ENCODE measurements around the gene PROS1.
A peak's percentile ranks its signal among the peaks of the same experiment; 100 is the strongest.

The PROS1 gene

DNA sequence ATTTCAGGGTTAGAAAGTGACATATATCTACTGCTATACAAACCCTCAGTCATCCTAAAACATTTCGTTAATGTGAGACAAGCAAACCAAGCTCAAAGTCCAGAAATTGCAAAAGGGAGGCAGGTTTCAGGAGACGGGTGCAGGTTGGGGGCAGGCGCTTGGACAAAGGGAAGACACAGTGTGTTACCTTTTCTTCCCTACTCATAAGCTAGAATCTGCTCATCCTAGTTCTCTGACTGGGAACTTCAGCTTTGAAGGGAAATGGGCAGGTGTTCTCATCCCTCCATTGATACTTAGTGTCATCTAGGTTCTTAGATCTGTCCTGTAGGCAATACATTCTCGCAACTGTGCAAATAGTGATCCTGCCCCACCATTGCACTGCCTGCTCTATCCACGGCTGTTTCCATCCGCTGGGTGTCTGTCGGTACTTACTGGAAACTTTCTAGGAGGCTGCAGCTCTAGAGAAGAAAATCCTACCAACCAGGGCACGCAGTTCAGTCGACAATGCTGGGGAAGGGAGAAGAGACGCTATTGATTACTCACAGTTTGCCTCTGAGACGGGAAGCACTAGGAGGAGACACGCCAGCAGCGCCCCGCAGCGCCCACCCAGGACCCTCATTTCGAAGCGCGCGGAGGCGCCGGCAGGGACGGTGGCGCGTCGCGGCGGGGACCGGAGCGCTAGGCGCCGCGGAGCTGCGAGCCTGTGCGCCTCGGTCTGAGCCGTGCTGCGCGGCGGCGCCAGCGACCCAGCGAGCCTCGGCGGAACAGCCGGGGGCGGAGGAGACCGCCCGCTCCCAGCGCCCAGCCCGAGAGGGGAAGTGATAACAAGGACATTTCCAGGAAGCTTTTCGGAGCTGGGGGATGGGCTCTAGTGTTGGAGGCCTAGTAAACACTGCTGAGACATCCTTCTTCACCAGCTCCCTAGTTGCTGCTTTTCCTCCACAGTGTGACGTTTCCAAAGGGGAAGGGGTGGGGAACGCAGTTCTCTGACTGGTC, at the start of gene PROS1:
PROS1 (minus strand) TSS at position 766 of the 996 bp plus-strand sequence; CDS start at position 619, 147 bp downstream.
- DNase-seq (ENCODE audit: low read depth) = peak; percentile 31

DNA sequence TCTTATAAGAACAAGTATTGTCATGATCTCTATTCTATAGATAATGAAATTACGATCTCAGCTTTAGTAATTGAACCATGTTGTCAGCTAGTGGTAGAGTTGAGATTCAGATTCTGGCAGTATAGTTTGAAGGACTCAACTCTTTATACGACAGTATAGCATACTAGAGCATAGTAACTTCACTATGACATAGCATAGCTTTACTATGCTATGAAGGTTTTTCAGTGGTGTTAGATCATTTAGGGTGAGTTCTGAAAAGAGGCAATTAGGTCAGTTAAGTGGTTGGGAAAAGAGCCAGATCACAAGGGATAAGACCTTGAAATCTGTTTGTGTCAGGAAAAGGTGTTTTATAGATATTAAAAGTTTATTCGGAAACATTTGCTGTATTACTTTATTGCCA, 46.6 kb upstream of the PROS1 start:
- no peak for DNase-seq (ENCODE audit: low read depth)

DNA sequence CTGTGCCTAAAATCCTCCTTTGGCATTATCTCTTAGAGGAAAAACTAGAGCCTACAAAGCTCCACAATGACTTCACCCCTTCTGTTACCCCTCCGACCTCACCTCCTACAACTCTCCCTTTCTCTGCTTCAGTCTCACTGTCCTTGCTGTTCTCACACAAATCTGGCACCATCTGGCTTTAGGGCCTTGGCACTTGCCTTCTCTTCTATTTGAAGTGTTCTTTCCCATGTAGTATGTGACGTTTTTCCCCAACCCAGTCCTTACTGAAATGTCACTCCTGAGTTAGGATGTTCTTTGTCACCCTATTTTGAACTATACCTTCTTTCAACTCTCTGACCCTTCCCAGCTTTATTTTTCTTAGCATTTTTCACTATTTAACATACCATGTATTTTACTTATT, 46.0 kb upstream of the PROS1 start:
- DNase-seq (ENCODE audit: low read depth) = no peak

GRCh38 chr3:94015025-94015424, 41.3 kb upstream of the PROS1 start:
- DNase-seq (ENCODE audit: low read depth) = no peak

DNA sequence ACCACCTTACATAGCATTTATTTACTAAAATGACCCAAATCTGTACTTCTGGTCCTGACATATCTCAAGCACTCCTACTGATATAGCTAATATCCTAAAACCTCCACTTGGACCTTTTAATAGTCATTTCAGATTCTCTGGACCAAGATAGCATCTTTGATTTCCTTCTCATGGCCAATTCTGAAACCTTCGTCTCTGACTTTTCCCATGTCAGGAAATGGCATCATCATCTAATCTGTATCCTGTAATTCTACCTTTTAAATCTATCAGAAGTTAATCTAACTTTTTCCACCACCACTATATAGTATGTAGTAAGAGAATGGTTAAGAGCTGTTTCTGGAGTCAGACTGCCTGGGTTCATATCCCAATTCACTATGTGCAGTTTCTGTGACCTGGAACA, 38.5 kb upstream of the PROS1 start:
- DNase-seq (ENCODE audit: low read depth) = no peak

- no peak for DNase-seq (ENCODE audit: low read depth)
Observed at GRCh38 chr3:94011233-94011711, 37.6 kb upstream of the PROS1 start.

DNA sequence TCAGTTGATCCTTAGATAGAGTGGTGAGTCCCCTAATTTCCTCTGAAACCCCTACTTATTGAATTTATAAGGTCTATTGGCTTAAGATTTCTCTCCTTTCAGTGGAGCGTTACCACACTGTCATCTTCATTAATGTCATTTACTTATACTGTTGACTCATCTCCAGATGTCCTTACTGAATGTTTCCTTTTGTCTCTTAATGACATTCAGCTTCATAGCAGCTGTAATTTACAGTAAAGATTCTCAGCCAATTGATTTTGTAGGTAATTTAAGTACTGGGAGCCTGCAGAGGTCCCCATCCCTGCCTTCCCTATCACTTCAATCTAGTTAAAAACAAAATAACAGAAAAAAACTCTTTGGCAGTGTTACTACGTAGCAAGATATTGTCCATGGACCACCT, 35.9 kb upstream of the PROS1 start:
- no peak for DNase-seq (ENCODE audit: low read depth)

- DNase-seq (ENCODE audit: low read depth) = no peak
Observed at GRCh38 chr3:94008253-94008652, 34.6 kb upstream of the PROS1 start.

GRCh38 chr3:94004301-94004910, 30.7 kb upstream of the PROS1 start:
- no peak for DNase-seq (ENCODE audit: low read depth)

GRCh38 chr3:94001827-94002495, 28.3 kb upstream of the PROS1 start:
- no peak for DNase-seq (ENCODE audit: low read depth)

- no peak for DNase-seq (ENCODE audit: low read depth)
Observed at GRCh38 chr3:94001191-94001590, 27.5 kb upstream of the PROS1 start.

- no peak for DNase-seq (ENCODE audit: low read depth)
Observed at GRCh38 chr3:93994056-93994455, 20.4 kb upstream of the PROS1 start.

DNA sequence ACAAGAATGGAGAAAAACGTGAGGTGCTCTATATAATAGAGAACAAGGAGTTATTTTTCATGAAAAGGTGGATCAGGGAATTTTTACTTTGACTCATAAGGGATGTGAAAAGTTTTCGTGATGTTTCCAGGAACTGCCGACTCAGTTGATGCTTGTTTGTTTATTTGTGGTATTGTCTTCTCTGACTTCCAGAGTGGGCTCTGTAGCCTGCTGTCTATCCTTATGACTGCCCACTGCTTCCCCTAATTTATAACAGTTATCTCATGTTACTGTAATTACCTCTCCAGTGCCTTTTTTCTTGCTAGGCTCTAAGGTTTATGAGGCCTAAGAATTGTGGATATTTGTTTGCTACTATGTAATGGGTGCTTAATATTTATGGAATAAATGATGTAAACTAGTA, 18.5 kb upstream of the PROS1 start:
- DNase-seq (ENCODE audit: low read depth) = no peak

DNA sequence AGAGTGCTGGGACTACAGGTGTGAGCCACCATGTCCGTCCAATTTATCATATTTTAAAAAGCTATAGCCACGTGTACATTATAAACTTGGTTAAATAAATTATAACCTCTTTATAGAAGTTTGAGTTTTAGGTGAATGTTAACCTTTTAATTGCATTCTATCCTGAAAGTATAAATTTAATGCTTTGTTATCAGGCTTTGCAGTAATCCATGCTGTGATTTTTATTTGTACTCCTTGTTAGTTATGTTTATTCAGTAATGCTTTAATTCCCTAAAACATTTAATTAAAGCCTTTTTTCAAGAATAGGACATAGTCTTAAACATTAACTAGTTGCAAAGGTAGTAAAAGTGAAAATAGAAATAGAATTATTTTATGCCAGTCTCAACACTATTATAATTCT, 17.9 kb upstream of the PROS1 start:
- no peak for DNase-seq (ENCODE audit: low read depth)

DNA sequence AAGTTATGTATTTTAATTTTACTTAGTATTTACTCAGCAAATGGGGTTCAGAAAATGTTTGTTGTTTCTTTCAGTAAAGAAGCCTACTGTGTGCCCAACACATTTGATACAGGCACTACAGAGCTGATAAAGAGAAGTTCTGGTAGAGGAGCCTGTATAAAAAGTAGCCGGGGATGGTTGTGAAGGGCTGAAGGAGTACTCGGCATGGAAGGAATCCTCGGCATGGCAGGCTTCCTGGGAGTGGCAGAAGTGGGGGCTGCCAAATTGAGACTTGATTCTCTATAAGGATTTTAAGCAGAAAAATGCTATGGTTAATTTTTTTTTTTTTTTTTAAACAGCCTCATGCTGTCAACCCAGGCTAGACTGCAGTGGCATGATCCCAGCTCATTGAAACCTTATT, 15.5 kb upstream of the PROS1 start:
- no peak for DNase-seq (ENCODE audit: low read depth)

DNA sequence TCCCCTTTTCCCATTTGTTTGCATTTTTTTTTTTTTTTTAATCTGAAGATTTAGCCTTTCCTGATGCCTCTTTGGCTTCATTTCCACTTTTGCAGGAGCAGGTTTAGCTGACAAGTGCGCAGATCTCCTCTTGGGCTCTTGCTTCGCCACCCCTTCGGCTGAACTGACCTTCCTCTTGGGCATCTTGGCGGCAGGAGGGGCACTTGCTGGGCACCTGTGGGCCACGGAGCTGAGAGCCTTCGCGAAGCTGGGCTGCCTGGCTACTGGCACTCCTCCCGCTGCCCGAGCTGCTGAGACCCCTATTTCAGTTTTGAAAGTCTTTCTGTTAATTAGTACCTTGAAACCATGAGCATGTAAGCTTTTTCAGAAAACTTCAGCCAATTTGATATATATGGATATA, 15.1 kb upstream of the PROS1 start:
- no peak for DNase-seq (ENCODE audit: low read depth)

DNA sequence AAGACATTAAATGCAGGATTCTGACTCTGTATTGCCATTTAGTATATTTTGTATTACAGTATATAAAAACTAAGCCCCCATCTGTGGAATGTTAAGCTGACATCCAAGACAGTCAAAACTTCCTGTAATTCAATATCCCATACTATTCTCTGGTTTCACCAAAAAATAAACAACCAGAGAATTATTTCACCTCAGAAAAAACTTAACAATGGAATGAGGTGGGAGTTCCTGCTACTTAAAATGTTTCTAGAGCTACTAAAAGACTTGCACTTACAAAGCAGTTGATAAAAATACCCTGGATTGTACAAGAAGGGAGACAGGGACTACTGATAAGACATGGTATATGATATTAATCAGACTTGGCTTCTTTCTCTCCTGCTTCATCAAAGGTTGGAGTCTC, 14.6 kb upstream of the PROS1 start:
- peak; percentile 26 for DNase-seq (ENCODE audit: low read depth)

DNA sequence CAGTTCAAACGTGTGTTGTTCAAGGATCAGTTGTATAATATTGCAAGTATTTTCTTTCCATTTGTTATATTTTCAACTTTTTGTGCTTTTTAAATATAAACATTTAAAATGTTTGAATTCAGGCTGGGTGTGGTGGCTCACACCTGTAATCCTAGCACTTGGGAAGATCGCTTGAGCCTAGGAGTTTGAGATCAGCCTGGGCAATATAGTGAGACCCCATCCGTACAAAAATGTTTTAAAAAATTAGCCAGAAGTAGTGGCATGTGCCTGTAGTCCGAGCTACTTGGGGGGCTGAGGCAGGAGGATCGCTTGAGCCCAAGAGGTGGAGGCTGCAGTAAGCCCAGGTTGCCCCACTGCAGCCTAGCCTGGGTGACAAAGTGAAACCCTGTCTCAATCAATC, 10.9 kb upstream of the PROS1 start:
- DNase-seq (ENCODE audit: low read depth) = no peak

GRCh38 chr3:93983408-93983807, 9.7 kb upstream of the PROS1 start:
- no peak for DNase-seq (ENCODE audit: low read depth)

DNA sequence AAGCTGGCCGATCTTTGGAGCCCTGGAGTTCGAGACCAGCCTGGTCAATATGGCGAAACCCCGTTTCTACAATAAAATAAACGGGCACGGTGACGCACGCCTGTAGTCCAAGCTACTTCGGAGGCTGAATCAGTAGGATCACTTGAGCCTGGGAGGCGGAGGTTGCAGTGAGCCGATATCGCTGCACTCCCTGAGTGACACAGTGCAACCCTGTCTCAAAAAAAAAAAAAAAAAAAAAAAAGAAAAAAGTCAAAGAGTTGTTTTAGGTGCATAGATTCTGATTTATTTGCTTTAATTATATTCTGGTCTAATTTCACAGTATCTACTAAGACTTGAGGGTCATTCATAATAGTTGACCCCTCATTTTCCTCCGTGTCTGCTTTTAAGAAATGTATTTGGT, 8.0 kb upstream of the PROS1 start:
- DNase-seq (ENCODE audit: low read depth) = no peak

GRCh38 chr3:93979850-93980676, 6.4 kb upstream of the PROS1 start, which contains the start of gene ARL13B:
Gene ARL13B, plus strand, starts transcription at chr3:93980155. Its CDS starts 269 bp downstream, at chr3:93980424.
- peak; percentile 97 for DNase-seq (ENCODE audit: low read depth)

DNA sequence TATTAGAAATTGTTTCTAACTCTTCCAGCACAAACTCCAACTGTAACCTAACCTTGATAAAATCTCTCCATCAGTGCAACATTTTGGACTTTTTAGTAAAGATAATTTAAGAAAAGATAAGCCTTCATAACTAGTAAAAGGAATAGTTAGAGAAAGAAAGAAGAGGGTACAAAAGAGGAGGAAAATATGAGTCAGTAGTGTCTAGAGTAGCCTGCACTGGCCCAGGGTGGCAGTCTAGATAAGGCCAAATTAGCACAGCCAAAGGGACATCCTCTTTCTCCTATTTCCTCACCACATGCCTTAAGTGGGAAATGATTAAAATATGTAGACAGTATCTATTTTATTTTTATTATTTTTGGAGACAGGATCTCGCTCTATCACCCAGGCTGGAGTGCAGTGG, 3.7 kb downstream of the PROS1 start:
- DNase-seq (ENCODE audit: low read depth) = no peak

Data from non-pigmented ciliary epithelial cell (primary cell).